SK-N-MC (cell line): ENCODE data around the gene KIAA1217.

Source experiments
- EZH2 ChIP-seq: fragments of 200-600 bp; sonication (generic); IDR thresholded peaks from one replicate; pipeline ENCODE4 v1.6.1; 2017; ENCODE audit warnings: antibody characterized with exemption
- FOXP2 ChIP-seq: optimal IDR thresholded peaks from 2 replicates; pipeline ENCODE3; 2011; ENCODE audit warnings: mild to moderate bottlenecking, moderate library complexity; ENCODE audit not compliant: insufficient read depth; ENCODE audit errors: extremely low read length, control extremely low read depth
- POLR2AphosphoS5 ChIP-seq: IDR thresholded peaks from 2 replicates; pipeline ENCODE4 v1.6.1; 2012; ENCODE audit warnings: mild to moderate bottlenecking, low read depth, low read length, borderline replicate concordance

- TF ChIP-seq EZH2: no peak
- TF ChIP-seq POLR2AphosphoS5: no peak
- TF ChIP-seq FOXP2: no peak
Measured at GRCh38 chr10:24381235-24382010, 172.5 kb downstream of the KIAA1217 start.
